Neutrophil (primary cell): ENCODE measurements around the gene PSME2.

Source experiments
- H3K27ac ChIP-seq: fragments of 200-600 bp; sonication (generic); 2 replicates; pipeline ENCODE4 v1.5.1; 2016; ENCODE audit warnings: mild to moderate bottlenecking, moderate library complexity
- H3K27me3 ChIP-seq: fragments of 200-600 bp; sonication (generic); 2 replicates; pipeline ENCODE4 v1.6.0; 2016; ENCODE audit warnings: mild to moderate bottlenecking
- H3K36me3 ChIP-seq: fragments of 200-600 bp; sonication (generic); 2 replicates; pipeline ENCODE4 v1.5.1; 2017
- H3K4me1 ChIP-seq, 2 experiments: fragments of 200-600 bp in 1 of 2; sonication (generic) in 1 of 2; 1 replicate in 1 of 2; 2 replicates in 1 of 2; pipeline versions ENCODE4 v1.5.1 to v1.6.1; 2013 to 2016; ENCODE audit warnings: low read depth in 1 of 2, low read length in 1 of 2, mild to moderate bottlenecking in 1 of 2, moderate library complexity in 1 of 2; ENCODE audit not compliant: control insufficient read depth in 1 of 2, insufficient read depth in 1 of 2
- H3K4me3 ChIP-seq, 2 experiments: fragments of 200-600 bp in 1 of 2; sonication (generic) in 1 of 2; 1 replicate in 1 of 2; 2 replicates in 1 of 2; pipeline ENCODE4 v1.5.1; 2013 to 2016; ENCODE audit warnings: low read depth in 1 of 2, low read length in 1 of 2, mild to moderate bottlenecking in 1 of 2, moderate library complexity in 1 of 2
- H3K9me3 ChIP-seq: fragments of 200-600 bp; sonication (generic); 2 replicates; pipeline ENCODE4 v1.5.1; 2016
- CTCF ChIP-seq: fragments of 200-600 bp; sonication (generic); IDR thresholded peaks from 2 replicates; pipeline ENCODE4 v1.5.1; 2016; ENCODE audit warnings: antibody characterized with exemption

PSME2 gene

GRCh38 chr14:24131549-24131966, 14.9 kb downstream of the PSME2 start:
- Histone ChIP-seq H3K27me3 (no peaks in the 10 kb centered on the region), H3K4me3 (no peak overlapping the region), H3K4me1 (peaks cover 9 to 12% of the 10 kb centered on the region in 2 experiments), H3K27ac (no peak overlapping the region), H3K36me3 (peaks cover 14% of the 10 kb centered on the region), H3K9me3 (no peaks in the 10 kb centered on the region)
- TF ChIP-seq CTCF: no peak

- H3K9me3 ChIP-seq: no peaks in the 10 kb centered on the region
- peaks cover 16% of the 10 kb centered on the region for H3K36me3 ChIP-seq
- H3K27me3 ChIP-seq: no peaks in the 10 kb centered on the region
- H3K4me1 ChIP-seq: peaks cover 7 to 8% of the 10 kb centered on the region in 2 experiments
- H3K27ac ChIP-seq: no peak overlapping the region
- no peak overlapping the region for H3K4me3 ChIP-seq
- no peak for TF ChIP-seq CTCF
Measured at GRCh38 chr14:24130717-24131548, 15.5 kb downstream of the PSME2 start.

- Histone ChIP-seq H3K4me1 (peaks cover 3% of the 10 kb centered on the region in 2 experiments), H3K27ac (no peak within 1 kb of the TSS), H3K27me3 (no peaks in the 10 kb centered on the region), H3K9me3 (no peaks in the 10 kb centered on the region), H3K4me3 (no peak within 1 kb of the TSS), H3K36me3 (peaks cover 22% of the 10 kb centered on the region)
- no peak for TF ChIP-seq CTCF
Measured at GRCh38 chr14:24130380-24130716, 16.1 kb downstream of the PSME2 start, which contains the start of gene FITM1. Gene FITM1, plus strand, starts transcription at chr14:24130659. Its CDS starts 905 bp downstream, at chr14:24131564.

GRCh38 chr14:24129410-24129998, 16.9 kb downstream of the PSME2 start:
- H3K4me3 ChIP-seq: no peak overlapping the region
- H3K4me1 ChIP-seq: no peaks in the 10 kb centered on the region
- no peak overlapping the region for H3K27ac ChIP-seq
- TF ChIP-seq CTCF: no peak
- no peaks in the 10 kb centered on the region for H3K9me3 ChIP-seq
- H3K36me3 ChIP-seq: peaks cover 30% of the 10 kb centered on the region
- H3K27me3 ChIP-seq: no peaks in the 10 kb centered on the region

- TF ChIP-seq CTCF: no peak
- Histone ChIP-seq H3K27me3 (no peaks in the 10 kb centered on the region), H3K36me3 (peaks cover 49% of the 10 kb centered on the region), H3K9me3 (no peaks in the 10 kb centered on the region), H3K27ac (no peak overlapping the region), H3K4me3 (no peak overlapping the region), H3K4me1 (no peaks in the 10 kb centered on the region)
Measured at GRCh38 chr14:24127673-24128072, 18.7 kb downstream of the PSME2 start.
